Measurements from ENCODE around the gene MBNL1.

Gene MBNL1

GRCh38 chr3:152398495-152398894 lies 129.8 kb downstream of the MBNL1 start:
- TF ChIP-seq CTCF (IDR thresholded peaks at IDR 0.05; ENCODE audit: low read depth, low read length, missing control alignments) = no peak
- in situ Hi-C loops (cut with HindIII; ENCODE audit: low sequenced_read_pairs) = no loop called here
- no peak overlapping the region for H3K4me3 ChIP-seq (ENCODE audit: low read depth, low read length)
- DNase-seq (ENCODE audit: low read depth) = no peak

- no peak for TF ChIP-seq CTCF (IDR thresholded peaks at IDR 0.05; ENCODE audit: low read depth, low read length, missing control alignments)
- H3K4me3 ChIP-seq (ENCODE audit: low read depth, low read length) = no peak overlapping the region
- no peak for DNase-seq (ENCODE audit: low read depth)
- in situ Hi-C loops (cut with HindIII; ENCODE audit: low sequenced_read_pairs) = no loop called here
Measured at GRCh38 chr3:152399374-152399773, 130.6 kb downstream of the MBNL1 start.

- H3K4me3 ChIP-seq (ENCODE audit: low read depth, low read length) = no peak overlapping the region
- DNase-seq (ENCODE audit: low read depth) = no peak
- in situ Hi-C loops (cut with HindIII; ENCODE audit: low sequenced_read_pairs) = no loop called here
- no peak for TF ChIP-seq CTCF (IDR thresholded peaks at IDR 0.05; ENCODE audit: low read depth, low read length, missing control alignments)
Measured at GRCh38 chr3:152400887-152401286, 132.2 kb downstream of the MBNL1 start.

- in situ Hi-C loops (cut with HindIII; ENCODE audit: low sequenced_read_pairs) = no loop called here
- H3K4me3 ChIP-seq (ENCODE audit: low read depth, low read length) = no peak overlapping the region
- DNase-seq (ENCODE audit: low read depth) = no peak
- TF ChIP-seq CTCF (IDR thresholded peaks at IDR 0.05; ENCODE audit: low read depth, low read length, missing control alignments) = no peak
Measured at GRCh38 chr3:152402695-152403451, 134.1 kb downstream of the MBNL1 start.

GRCh38 chr3:152403632-152404066 lies 134.9 kb downstream of the MBNL1 start:
- no peak overlapping the region for H3K4me3 ChIP-seq (ENCODE audit: low read depth, low read length)
- TF ChIP-seq CTCF (IDR thresholded peaks at IDR 0.05; ENCODE audit: low read depth, low read length, missing control alignments) = no peak
- no peak for DNase-seq (ENCODE audit: low read depth)
- in situ Hi-C loops (cut with HindIII; ENCODE audit: low sequenced_read_pairs) = no loop called here

- no peak overlapping the region for H3K4me3 ChIP-seq (ENCODE audit: low read depth, low read length)
- in situ Hi-C loops (cut with HindIII; ENCODE audit: low sequenced_read_pairs) = no loop called here
- no peak for DNase-seq (ENCODE audit: low read depth)
- TF ChIP-seq CTCF (IDR thresholded peaks at IDR 0.05; ENCODE audit: low read depth, low read length, missing control alignments) = no peak
Measured at GRCh38 chr3:152404976-152405375, 136.2 kb downstream of the MBNL1 start.
